GM12873 (cell line): ENCODE data around the gene XPO1.

Source experiments
- TF ChIP-seq, protein P1 (sequence below): IDR thresholded peaks from 2 replicates; pipeline ENCODE4 v1.5.1; 2012; ENCODE audit warnings: low read depth, mild to moderate bottlenecking, moderate library complexity, low read length, control low read depth; ENCODE audit not compliant: insufficient read depth; ENCODE audit errors: missing control alignments

XPO1 gene

GRCh38 chr2:61493523-61493942 is 44.6 kb downstream of the XPO1 start:
- TF ChIP-seq, protein P1, sequence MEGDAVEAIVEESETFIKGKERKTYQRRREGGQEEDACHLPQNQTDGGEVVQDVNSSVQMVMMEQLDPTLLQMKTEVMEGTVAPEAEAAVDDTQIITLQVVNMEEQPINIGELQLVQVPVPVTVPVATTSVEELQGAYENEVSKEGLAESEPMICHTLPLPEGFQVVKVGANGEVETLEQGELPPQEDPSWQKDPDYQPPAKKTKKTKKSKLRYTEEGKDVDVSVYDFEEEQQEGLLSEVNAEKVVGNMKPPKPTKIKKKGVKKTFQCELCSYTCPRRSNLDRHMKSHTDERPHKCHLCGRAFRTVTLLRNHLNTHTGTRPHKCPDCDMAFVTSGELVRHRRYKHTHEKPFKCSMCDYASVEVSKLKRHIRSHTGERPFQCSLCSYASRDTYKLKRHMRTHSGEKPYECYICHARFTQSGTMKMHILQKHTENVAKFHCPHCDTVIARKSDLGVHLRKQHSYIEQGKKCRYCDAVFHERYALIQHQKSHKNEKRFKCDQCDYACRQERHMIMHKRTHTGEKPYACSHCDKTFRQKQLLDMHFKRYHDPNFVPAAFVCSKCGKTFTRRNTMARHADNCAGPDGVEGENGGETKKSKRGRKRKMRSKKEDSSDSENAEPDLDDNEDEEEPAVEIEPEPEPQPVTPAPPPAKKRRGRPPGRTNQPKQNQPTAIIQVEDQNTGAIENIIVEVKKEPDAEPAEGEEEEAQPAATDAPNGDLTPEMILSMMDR = no peak

DNA sequence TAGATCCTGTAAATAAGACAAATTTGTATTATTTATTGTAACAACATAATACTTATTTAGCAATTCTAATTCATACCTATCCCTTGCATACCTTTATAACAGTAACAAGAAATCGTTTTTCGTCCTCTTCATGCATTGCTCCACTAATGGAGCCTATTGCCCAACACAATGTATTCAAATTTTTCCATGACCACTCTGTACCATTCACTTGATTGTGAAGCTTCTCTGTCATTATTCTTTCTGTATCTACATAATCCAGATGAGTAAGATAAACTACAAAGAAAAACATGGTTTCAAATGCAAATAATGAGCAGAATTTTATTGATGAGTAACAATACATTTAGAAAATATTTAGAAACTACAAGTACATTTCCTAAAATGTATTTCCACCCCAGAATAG is 45.7 kb downstream of the XPO1 start:
- TF ChIP-seq, protein P1 = no peak

DNA sequence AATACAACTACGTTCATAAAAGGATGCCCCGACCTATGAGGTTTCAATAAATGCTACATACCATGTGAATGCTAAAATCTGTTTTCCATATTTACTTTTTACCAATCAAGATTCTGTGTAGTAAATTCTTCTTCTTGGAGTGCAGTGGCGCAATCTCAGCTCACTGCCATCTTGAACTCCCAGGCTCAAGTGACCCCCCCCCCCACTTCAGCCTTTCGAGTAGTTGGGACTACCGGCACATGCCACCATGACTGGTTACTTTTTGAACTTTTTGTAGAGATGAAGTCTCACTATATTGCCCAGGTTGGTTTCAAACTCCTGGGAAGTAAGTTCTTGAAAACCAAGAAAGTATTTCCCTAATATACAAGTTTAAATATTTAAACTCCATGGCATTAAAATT is 52.9 kb downstream of the XPO1 start:
- TF ChIP-seq, protein P1 = no peak

DNA sequence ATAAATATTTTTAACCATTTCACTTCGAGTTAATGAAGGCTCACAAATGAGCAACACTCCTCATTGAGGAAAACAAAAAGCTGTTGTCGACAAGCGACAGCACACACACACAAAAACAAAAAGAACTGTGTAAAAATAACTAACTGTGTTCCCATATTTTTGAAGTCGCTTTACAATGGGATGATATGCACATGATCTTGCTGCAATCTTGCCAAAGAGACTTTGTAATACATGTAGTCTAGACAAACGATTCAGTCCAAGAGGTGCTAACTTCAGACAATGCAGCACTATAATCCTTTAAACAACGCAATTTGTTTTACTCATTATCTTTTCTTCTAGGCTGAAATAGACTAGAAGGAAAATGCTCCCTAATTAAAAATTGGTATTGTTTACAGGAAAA is 60.1 kb downstream of the XPO1 start:
- TF ChIP-seq, protein P1 = no peak

- TF ChIP-seq, protein P1 = no peak
Observed at GRCh38 chr2:61471905-61472805, 66.0 kb downstream of the XPO1 start.

- TF ChIP-seq, protein P1 = no peak
Observed at GRCh38 chr2:61470965-61471904, 66.9 kb downstream of the XPO1 start, which contains the start of gene USP34. Gene USP34 (minus strand): TSS chr2:61471087. CDS start chr2:61470692, 395 bp downstream.
